SHP77 (cell line): Measurements from ENCODE around the gene KCNK5.

ENCODE experiments used
- DNase-seq, 2 experiments: peaks; one replicate each; lab custom pipeline; 2025; lab: John Stamatoyannopoulos, UW

KCNK5 gene

DNA sequence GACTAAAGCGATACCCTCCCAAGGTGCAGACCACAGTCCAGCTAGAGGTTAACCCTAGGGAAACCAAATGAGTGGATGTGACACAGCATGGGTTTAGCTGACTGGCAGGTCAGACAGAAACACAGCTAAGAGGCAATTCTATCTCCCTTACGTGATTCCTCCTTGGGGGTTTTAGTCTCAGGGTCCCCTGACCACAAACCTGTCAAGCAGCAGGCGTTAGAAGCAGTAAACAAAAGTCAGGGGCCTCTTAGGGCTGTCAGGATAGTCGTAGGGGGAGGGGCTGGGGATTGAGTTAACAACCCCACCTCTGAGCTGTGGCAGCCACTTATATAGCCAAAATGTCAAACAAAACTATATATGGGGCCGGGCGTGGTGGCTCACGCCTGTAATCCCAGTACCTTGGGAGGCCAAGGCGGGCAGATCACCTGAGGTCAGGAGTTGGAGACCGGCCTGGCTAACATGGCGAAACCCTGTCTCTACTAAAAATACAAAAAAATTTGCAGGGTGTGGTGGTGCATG lies 13.6 kb downstream of the KCNK5 start:
- no peak for DNase-seq

DNA sequence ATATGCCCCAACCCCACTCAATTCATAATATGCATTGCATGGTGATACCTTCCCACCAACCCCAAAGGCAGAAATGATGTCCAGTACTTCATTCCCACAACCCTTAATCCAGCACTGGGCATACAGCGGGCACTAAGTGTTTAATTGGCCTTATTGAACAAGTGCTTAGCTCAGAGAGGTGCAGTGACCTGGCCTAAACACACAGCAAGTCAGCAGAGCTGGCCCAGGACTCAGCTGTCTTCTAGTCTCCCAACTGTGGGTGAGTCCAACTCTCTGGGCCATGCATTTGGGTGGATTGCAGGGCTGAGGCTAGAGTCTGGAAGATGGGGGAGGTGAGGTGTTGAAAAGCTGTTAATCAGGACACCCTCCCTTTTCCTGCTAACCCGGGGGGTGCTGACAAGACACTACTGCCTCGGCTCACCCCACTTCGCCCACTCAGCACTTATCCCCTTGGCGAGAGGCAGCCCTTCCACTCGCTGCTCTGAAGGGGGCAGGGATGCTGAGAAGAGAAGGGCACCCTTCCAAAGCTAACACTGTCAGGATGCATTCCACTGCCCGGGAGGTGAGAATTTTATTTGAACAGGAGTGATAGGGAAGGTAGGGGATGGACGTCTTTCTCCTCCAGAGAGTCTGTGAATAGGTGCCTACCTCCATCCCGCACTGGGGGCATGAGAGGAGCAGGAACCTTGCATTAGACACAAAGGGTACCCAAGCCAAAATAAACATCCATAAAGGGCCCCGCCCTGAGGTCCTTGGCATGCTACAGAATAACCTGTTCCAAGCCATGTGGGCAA lies 14.2 kb downstream of the KCNK5 start:
- no peak for DNase-seq

DNA sequence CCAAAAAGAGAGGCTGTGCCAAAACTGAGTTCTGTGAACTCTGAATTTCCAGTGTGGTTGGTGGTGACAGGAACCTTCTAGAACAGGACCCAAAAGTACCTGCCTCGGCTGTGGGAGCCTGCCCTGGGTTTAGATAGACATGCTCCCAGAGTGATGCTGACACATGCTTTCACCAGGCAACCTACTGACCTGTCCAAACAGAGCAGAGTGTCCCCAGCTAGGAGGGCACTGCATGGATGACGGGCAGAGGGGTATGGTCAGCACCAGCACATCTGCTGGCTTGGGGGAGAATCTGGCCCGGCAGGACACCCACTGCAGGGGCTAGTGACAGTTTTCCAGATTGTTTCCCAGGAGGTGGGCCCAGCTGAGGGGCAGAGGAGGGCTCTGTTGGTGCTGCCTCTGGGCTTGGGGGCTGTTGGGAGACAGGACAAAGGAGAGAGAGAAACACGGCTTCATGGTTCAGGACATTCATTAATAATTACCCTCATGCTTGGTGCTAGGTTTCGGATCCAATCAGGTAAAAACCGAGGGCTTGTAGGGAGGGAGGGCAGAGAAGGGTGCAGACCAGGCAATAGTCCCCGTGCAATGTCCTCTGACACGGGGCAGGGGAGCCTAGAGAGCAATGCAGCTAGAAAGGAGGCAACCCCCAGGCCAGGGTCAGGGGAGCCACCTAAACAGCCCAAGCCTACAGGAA lies 15.0 kb downstream of the KCNK5 start:
- no peak for DNase-seq

DNA sequence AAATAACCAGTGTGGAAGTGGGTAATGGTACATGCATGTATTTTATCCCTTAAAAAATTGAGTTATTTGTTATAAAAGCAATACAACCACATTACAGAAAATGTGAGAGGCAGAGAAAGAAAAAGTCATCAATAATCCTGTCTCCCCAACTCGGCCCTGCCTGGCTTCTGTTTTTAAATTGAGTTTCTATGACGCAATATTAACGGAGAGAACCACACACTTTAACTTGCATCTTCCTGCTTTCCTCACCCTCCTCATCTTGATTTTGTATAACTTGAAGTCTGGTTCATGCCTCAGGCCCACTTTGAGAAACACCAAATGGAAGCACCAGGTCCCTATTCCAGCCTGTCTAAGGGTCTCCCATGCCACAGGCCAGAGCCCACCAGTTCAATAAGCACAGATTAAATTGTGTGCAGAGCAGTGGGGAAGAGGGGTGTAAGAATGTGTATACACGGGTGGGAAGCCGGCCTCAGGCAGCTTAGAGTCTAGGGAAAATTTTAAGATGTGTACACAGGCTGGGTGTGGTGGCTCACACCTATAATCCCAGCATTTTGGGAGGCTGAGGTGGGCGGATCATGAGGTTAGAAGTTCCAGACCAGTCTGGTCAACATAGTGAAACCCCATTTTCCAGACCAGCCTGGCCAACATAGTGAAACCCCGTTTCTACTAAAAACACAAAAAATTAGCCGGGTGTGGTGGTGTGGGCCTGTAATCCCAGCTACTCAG lies 15.9 kb downstream of the KCNK5 start:
- DNase-seq = no peak

DNA sequence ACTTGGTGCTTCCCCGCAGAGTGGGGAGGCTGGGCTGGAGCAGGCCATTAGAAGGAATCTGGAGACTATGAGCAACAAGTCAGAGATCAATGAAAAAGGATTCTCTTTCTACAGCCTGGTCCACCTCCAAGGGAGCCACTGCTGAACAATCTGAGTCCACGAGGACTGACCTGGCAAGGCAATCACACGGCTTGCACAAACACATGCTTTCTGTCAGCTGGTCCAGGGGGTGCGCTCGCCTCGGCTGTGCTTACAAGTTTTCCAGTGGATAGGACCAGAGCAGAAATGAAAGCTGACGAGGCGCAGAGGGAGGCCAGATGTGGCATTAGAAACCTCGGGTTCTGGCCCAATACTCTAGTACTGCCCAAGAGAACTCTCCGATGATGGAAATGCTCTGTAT lies 18.1 kb downstream of the KCNK5 start:
- DNase-seq = no peak

DNA sequence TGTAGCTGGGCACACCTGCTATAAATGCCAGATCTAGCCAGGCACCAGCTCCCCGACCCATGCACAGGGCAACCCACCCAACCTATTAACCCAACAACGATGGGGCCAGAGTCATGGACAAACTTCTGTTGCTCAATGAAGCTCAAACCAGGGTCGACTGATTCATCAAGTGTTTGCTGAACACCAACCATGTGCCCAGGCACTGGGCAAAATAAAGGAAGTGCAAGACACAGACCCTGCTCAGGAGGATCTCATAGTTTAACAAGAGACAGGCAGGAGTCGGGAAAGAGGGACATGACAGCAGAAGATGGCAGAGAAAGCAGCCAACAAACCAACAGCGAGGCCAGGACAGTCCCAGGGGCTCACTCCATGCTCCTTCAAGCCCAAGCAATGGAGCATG lies 18.8 kb downstream of the KCNK5 start:
- DNase-seq = no peak

DNA sequence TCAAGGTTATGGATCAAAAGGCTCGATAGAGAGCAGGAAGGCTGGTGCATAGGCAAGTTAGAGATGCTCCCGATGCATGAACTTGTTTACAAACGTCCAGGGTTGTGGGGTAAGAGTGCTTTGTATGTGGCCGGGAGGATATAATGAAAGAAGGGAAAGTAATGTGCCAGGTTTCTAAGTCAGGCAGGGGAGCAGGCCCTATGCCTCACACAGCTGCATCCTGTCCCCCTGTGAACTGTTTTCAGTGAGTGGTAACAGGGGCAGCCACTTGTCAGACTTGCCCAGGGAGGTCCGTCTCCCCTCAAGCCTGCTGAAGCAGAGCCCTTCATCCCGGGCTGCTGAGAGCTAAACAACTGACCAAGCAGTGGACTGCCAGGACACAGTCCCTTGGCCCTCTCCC lies 19.4 kb downstream of the KCNK5 start:
- DNase-seq = no peak

DNA sequence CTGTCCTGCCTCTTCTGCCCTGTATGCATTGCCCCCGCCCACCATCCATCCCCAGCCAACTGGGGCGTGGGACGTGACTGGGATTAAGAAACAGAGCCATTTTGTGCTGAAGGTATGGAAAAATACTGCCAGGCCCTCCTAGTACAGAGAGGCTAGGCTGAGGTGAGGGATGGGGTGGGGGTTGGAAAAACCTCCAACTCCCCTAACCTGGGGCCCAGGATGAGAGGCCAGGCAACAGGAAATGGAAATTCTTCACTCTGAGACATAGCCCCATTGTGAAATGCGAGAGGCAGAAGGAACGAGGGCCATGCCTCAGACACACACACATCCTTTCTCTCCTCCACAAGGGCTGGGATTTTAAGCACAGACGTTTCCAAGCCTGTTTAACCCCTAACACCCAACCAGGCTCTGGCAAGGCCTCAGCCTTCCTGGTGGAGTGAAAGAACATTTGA lies 19.9 kb downstream of the KCNK5 start:
- no peak for DNase-seq

DNA sequence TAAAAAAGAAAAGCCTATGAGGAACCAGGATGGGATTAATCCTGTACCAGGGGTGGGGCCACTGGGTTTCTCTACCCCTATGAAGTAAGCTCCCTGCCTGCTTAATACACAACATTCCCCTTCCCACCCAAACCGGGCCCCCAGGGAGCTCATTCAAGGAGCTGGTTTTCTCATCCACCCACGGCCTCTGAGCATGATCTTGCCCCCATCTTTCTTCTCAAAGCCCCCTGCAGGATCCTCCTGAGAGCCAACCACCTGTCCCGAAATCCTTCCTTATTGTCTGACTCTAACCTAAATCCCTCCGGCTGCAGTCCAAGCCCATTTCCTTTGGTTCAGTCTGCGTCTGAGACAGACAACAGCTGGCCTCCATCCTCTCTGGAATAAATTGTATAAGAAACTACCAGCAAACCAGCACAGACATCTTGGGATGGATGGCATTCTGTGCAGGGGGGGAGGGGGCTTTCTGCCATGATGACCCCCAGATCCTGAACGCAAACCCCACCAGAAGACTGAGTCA lies 21.0 kb downstream of the KCNK5 start:
- DNase-seq = no peak

DNA sequence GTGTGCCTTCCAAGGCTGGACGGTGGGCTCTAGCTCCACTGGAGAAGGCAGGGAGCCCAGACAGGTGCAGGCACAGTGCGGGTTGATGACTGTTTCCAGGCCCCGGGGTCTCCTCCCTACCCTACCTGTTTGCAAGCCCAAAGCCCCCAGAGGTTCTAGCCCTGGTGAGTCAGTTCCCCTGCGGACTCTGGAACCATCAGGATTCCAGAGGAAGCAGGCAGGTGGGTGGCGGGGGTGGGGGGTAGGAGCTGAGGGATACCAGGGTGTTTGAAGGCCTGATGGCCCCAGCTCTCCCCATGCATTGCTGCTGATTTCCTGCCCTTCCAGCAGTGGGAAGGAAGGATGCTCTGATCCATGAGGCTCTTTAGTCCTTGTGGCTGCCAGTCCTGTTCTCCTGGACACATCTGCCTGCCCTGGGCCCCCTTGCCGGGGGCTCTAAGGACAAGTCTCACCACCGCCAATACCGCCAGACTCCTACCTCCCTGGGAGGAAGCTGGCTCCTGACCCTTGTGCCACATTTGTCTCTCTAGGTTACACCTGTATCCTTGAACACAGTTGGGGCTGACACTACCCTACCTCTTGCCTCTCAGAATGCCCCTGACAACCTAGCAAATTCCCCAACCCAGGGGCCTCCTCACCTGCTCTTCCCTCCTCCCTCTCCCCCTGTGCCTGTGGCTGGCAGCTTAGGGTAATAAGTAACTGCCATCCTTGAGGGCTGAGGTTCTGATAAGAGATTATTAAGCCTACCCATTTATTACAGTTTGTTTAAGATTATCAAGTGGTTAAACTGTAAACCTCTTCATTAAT lies 21.7 kb downstream of the KCNK5 start:
- DNase-seq = no peak

DNA sequence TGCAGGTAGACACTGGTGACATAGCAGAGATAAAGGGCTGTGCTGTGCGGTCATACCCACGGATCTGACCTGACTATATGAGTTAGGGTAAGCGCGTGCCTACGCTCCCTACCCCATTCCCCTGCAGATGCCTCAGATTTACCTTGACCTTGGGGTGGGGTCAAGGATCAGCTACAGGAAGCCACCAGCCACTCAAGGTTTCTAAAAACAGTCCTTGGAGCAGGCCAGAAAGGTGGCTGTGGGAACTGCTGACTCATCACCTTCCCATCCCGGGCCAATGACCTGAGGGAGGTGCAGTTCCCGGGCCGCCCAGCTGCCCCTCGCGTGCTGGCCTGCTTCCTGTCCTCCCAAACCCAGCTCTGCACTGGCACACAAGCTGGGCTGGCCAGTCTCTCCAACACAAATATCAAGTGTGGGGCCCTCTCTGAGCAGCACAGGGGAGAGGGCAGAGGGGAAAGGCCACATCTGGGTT lies 23.0 kb downstream of the KCNK5 start:
- no peak for DNase-seq

DNA sequence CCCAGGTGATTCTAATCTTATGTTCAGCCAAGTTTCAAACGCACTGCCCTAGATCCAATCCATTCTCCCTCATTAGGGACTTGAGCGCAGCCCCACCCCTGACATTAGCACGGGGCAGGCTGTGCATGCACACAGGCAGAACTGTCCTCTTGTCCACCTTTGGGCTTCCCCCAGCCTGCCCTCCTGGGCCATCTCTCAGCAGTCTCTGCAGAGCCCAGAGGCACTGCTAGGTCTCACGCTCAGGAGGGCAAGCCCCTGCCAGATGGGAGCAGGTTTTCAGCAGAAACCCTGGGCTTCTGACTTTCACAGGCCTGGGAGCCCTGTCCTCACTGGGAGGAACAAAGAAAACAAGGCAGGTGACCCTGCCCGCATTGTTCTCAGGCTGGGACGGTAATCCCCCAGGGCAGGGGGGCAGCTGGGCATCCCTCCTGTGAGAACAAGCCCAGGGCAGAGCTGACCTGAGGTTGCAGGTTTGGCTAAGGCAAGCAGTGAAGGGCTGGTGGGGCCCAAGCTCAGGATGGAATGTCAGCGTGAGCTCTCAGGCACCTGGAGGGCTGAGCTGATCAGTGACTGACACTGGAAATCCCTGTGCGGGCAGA lies 24.5 kb downstream of the KCNK5 start:
- no peak for DNase-seq

DNA sequence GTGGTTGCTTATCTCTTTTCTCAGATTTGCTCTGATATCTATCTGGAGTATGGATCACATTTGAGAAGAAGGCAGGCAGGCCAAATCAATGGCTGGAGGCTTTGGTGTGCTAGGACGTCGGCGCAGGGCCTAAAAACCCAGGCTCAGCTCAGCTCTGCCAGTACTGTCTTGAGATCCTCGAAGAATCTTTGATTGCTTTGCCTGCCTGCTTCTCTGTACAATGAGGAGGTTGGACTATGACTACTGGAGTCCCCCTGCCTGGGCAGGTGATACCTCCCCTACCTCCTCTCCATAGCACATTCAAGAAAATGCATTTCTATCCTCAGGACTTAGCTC lies 25.1 kb downstream of the KCNK5 start:
- no peak for DNase-seq

DNA sequence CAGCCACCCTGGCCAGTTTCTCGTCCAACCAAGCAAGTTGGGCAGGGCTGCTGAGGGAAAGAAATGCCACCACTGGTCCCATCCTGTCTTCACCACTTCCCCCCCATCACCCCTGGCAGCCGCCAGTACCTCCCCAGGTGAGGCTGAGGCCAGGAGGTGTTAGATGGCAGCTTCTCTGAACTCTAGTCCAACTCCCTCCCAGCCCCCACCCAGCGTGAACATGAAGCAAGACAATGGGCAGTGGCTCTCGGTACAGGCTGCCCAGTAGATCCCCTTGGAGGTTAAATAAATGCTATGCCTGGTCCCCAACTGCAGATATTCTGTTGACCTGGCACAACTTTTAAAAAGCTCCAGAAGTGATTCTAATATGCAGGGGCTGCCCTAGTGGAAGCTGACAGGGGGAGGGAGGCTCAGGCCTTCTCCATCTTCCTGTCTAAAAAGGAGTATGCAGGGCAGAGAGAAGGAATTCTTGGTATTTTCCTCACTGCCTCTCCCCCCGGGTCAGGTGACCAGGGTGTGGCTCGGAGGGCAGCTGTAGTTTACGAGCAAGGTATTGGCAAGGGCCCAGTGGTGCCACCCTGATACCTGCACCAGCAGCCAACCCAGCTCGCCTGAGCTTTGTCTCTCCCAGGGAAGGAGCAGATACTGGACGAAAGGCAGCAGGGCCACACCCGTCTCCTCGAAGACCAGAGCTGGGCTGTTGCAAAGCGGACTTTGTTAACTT lies 25.7 kb downstream of the KCNK5 start:
- DNase-seq = no peak

DNA sequence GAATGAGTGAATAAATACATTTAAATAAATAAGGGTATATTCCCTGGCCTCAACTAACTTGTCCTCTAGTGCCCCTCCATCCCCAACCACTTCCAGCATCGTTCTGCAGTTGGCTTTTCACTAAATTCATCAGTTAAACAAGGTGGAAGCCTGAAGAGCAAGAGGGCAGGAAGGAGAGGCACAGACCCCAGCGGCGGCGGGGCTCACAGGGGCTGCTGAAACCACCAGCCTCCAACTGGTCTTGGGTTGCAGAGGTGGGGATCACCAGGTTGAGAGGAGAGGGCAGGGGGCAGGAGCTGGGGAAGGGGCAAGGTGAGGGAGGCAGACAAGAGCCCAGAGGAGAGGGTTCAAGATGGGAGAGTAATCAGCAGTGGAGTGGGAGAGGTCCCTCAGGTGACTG lies 27.1 kb downstream of the KCNK5 start:
- no peak for DNase-seq

DNA sequence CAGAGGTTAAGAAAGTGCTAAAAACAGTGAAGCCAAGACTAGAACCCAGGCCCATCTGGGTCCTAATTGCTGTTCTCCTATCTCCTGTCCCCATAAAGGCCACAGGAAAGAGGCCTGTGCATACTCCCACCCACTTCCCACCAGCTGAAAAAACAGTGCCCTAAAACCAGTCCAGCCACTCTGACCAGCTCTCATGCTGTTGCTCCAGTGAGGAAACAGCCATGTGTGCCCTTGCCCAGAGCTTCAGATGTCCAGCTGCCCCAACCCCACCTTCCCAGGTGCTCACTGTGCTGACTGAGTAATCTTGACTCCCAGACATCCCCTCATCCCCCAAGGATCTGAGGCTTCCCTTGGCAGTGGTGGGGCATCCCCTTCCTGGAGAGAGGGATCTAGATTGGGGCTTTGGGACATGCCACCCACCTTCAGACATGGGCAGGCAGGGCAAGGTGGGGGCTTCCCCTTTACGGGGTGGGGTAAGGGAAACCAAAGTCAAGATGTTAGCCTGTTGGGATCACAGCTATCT lies 28.7 kb downstream of the KCNK5 start:
- DNase-seq = no peak

DNA sequence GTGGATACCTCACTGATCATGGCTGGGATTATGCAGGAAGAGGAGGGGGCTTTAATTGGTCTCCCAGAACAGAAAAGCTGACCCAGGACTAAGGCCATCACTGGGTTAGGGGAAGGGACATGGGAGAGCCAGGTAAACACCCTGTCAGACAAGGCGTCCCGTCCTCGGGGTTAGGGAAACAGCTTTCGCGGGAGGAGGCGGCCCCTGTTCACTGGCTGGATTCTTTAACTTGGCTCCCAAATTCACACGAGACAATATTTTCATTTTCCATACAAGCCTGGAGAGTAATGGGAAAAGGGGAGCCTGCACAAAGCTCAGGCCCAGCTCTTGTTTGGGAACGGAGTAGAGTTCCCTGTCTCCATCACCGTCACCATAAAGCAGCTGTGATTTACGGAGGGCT lies 29.3 kb downstream of the KCNK5 start:
- DNase-seq = no peak

DNA sequence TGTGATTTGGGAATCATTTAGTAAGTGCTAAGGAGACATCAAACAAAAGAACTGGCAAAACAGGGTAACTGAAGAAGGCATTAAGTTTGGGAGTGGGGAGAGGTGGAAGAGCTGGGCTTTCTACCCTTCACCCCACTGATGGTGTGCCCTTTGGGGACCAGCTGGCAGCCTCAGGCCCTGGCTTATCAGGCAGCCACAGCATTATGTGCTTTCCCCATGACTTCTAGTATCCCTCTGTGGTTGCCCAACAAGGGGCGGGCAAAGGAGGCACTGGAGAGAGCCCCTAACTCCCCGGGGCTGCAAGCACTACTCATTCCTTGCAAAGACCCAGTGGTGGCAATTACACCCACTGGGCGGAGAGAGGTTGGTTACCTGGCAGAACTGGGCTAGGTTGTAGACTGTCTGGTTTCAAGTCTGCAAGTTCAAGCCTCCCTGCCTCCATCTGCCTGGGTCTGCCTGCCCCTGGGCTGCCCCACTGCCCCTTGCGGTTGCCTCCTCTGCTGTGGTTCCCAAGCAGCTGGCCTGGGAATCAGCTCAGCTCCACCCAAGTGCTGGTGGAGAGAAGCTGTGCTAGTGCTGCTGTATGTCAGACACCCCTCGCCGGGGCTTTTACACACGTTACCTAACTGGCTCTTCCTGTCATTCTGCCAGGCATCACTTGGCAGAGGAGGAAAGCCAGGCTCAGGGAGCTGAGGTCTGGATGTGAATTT lies 29.9 kb downstream of the KCNK5 start:
- no peak for DNase-seq

DNA sequence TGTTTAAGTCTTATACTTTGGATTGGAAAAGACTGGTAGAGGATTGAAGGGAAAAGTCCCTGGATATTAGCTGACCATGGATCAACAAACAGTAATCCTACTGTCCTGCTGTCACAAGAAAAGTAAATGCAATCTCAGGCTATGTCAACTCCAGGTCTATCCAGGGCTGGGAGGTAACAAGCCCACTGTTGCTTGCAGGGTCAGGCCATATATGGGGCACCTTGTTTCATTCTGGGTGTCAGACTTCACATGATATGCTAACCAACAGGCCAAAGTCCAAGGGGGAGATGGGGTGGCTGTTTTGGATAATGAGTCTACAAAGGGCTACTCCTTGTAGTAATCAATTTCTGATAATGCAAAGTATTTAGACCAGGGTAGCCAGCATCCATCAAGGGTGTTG lies 30.7 kb downstream of the KCNK5 start:
- DNase-seq = no peak
